MM.1S (cell line): Measurements from ENCODE around the gene RHOBTB3.

ENCODE experiments used
- CTCF ChIP-seq: fragments of 300-600 bp; sonication (generic); IDR thresholded peaks from 2 replicates; pipeline ENCODE4 v1.5.1; 2016; ENCODE audit warnings: antibody characterized with exemption, low read length, mixed read lengths
- EZH2 ChIP-seq: fragments of 300-600 bp; sonication (generic); optimal IDR thresholded peaks from 2 replicates; pipeline ENCODE3; 2017; ENCODE audit warnings: low read depth, mild to moderate bottlenecking, antibody characterized with exemption, low read length, mixed read lengths

- TF ChIP-seq CTCF (no peak), EZH2 (no peak)
Measured at GRCh38 chr5:95825495-95825894, 94.4 kb downstream of the RHOBTB3 start.
